GM23338 (cell line): Measurements from ENCODE around the gene TMEM178A. TPM values are rescaled to one million over a fixed set of nuclear protein-coding genes. Genes with fewer than 3 reads are reported as not detected.

ENCODE experiments used
- ATAC-seq: fragments of 200-7000 bp; cut with Tn5 transposase; 3 replicates; pipeline ENCODE4 v1.9.1; 2020
- DNase-seq: peaks from one replicate; pipeline ENCODE4 v3.0.0-alpha.2; 2015; ENCODE audit warnings: low spot score
- H2AFZ ChIP-seq: fragments of 200-600 bp; sonication (generic); 2 replicates; pipeline ENCODE4 v1.8.0; 2016; ENCODE audit warnings: antibody characterized with exemption, mild to moderate bottlenecking, moderate library complexity
- H3F3A ChIP-seq: fragments of 200-600 bp; sonication (generic); replicated peaks from 2 replicates; pipeline ENCODE4 v1.8.0; 2017; ENCODE audit warnings: antibody characterized with exemption, mixed run types, low read depth
- H3K27ac ChIP-seq: fragments of 200-600 bp; sonication (generic); 2 replicates; pipeline ENCODE4 v1.6.1; 2016; ENCODE audit warnings: low read depth
- H3K27me3 ChIP-seq: fragments of 200-600 bp; sonication (generic); 2 replicates; pipeline ENCODE4 v1.8.0; 2016; ENCODE audit warnings: mild to moderate bottlenecking, mixed run types, moderate library complexity; ENCODE audit not compliant: insufficient read depth
- H3K36me3 ChIP-seq: fragments of 200-600 bp; sonication (generic); 2 replicates; pipeline ENCODE4 v1.8.0; 2016; ENCODE audit warnings: mild to moderate bottlenecking; ENCODE audit not compliant: insufficient read depth
- H3K4me1 ChIP-seq: fragments of 200-600 bp; sonication (generic); 2 replicates; pipeline ENCODE4 v1.8.0; 2016; ENCODE audit warnings: mild to moderate bottlenecking, moderate library complexity; ENCODE audit not compliant: insufficient read depth
- H3K4me2 ChIP-seq: fragments of 200-600 bp; sonication (generic); 2 replicates; pipeline ENCODE4 v1.7.1; 2017; ENCODE audit warnings: mixed run types
- H3K4me3 ChIP-seq: fragments of 200-600 bp; sonication (generic); 2 replicates; pipeline ENCODE4 v1.6.1; 2016; ENCODE audit warnings: mixed run types
- H3K79me2 ChIP-seq: fragments of 200-600 bp; sonication (generic); replicated peaks from 2 replicates; pipeline ENCODE4 v1.8.0; 2017; ENCODE audit warnings: mild to moderate bottlenecking; ENCODE audit not compliant: insufficient read depth
- H3K9me2 ChIP-seq: fragments of 200-600 bp; sonication (generic); 2 replicates; pipeline ENCODE4 v1.8.0; 2017; ENCODE audit not compliant: insufficient read depth
- H4K20me1 ChIP-seq: fragments of 200-600 bp; sonication (generic); replicated peaks from 2 replicates; pipeline ENCODE4 v1.8.0; 2017; ENCODE audit warnings: mild to moderate bottlenecking; ENCODE audit not compliant: insufficient read depth
- H3K27ac Mint-ChIP-seq: 2 replicates; pipeline ENCODE4 v1.8.0; 2020; ENCODE audit warnings: inconsistent platforms, mild to moderate bottlenecking, moderate library complexity, mixed read lengths
- H3K27me3 Mint-ChIP-seq: 3 replicates; pipeline ENCODE4 v1.8.0; 2022; ENCODE audit warnings: low read depth, mild to moderate bottlenecking, moderate library complexity, mixed read lengths, inconsistent platforms; ENCODE audit not compliant: insufficient read depth, poor library complexity
- H3K36me3 Mint-ChIP-seq: 3 replicates; pipeline ENCODE4 v1.8.0; 2021; ENCODE audit warnings: low read depth, mild to moderate bottlenecking, inconsistent platforms, moderate library complexity, mixed read lengths
- H3K4me1 Mint-ChIP-seq: 3 replicates; pipeline ENCODE4 v1.8.0; 2020; ENCODE audit warnings: mild to moderate bottlenecking, inconsistent platforms, mixed read lengths
- H3K4me3 Mint-ChIP-seq: 3 replicates; pipeline ENCODE4 v1.8.0; 2021; ENCODE audit warnings: moderate library complexity, mild to moderate bottlenecking, inconsistent platforms, mixed read lengths
- H3K9me3 Mint-ChIP-seq: 3 replicates; pipeline ENCODE4 v1.8.0; 2020; ENCODE audit warnings: moderate library complexity, mild to moderate bottlenecking, inconsistent platforms, mixed read lengths
- CREB1 ChIP-seq: fragments of 250-450 bp; sonication (Bioruptor Pico); IDR thresholded peaks from 2 replicates; pipeline ENCODE4 v1.5.0; 2020; ENCODE audit warnings: low read depth, mild to moderate bottlenecking, moderate library complexity
- EZH2 ChIP-seq: fragments of 200-600 bp; sonication (generic); IDR thresholded peaks from one replicate; pipeline ENCODE4 v1.8.0; 2017; ENCODE audit warnings: antibody characterized with exemption, mild to moderate bottlenecking, low read depth; ENCODE audit not compliant: unreplicated experiment
- EZH2phosphoT487 ChIP-seq: fragments of 200-600 bp; sonication (generic); IDR thresholded peaks from one replicate; pipeline ENCODE4 v1.8.1; 2018; ENCODE audit warnings: antibody characterized with exemption; ENCODE audit not compliant: unreplicated experiment
- JUNB ChIP-seq: IDR thresholded peaks from one replicate; pipeline ENCODE4 v1.6.1; 2016; ENCODE audit warnings: antibody characterized with exemption; ENCODE audit not compliant: unreplicated experiment
- NANOG ChIP-seq: IDR thresholded peaks from 2 replicates; pipeline ENCODE4 v1.6.1; 2016; ENCODE audit warnings: antibody characterized with exemption, borderline replicate concordance
- POLR2AphosphoS5 ChIP-seq: IDR thresholded peaks from 2 replicates; pipeline ENCODE4 v1.6.1; 2016; ENCODE audit warnings: antibody characterized with exemption, low read depth
- STAT1 ChIP-seq: IDR thresholded peaks from one replicate; pipeline ENCODE4 v1.6.1; 2016; ENCODE audit warnings: antibody characterized with exemption; ENCODE audit not compliant: unreplicated experiment
- ZNF114 ChIP-seq: fragments of 250-450 bp; sonication (Bioruptor Pico); IDR thresholded peaks from 2 replicates; pipeline ENCODE4 v1.5.0; 2020; ENCODE audit warnings: mild to moderate bottlenecking, moderate library complexity
- ZNF331 ChIP-seq: fragments of 250-450 bp; sonication (Bioruptor Pico); IDR thresholded peaks from 2 replicates; pipeline ENCODE4 v1.5.0; 2020; ENCODE audit warnings: low read depth, mild to moderate bottlenecking, moderate library complexity
- ZNF462 ChIP-seq: fragments of 250-450 bp; sonication (Bioruptor Pico); IDR thresholded peaks from 2 replicates; pipeline ENCODE4 v1.5.0; 2020; ENCODE audit warnings: mild to moderate bottlenecking, moderate library complexity
- polyA plus RNA-seq: library from polyadenylated mRNA; unstranded; fragments of >200 nt; fragmentation: Nextera tagmentation; extraction: Ambion mirVana; gene quantifications from 2 replicates; pipeline ENCODE4 v1.2.1, GENCODE V29; 2016
- total RNA-seq: library from RNA; depleted of rRNA; stranded (reverse); fragments of >200 nt; shearing (Covaris generic); gene quantifications from 2 replicates; pipeline ENCODE4 v1.2.3, GENCODE V29; 2014
- TF ChIP-seq, protein P1 (sequence below), 2 experiments: fragments of 200-600 bp in 1 of 2; sonication (generic) in 1 of 2; conservative IDR thresholded peaks; 2 replicates each; pipeline versions ENCODE4 v1.5.1 to v1.6.1; 2016 to 2017; ENCODE audit warnings: antibody characterized with exemption in 2 of 2, low read depth in 2 of 2, mild to moderate bottlenecking in 2 of 2, moderate library complexity in 1 of 2

Gene TMEM178A
- total and polyA plus RNA-seq, 2 experiments from 2014 or later = 10.3 to 12.3 TPM

DNA sequence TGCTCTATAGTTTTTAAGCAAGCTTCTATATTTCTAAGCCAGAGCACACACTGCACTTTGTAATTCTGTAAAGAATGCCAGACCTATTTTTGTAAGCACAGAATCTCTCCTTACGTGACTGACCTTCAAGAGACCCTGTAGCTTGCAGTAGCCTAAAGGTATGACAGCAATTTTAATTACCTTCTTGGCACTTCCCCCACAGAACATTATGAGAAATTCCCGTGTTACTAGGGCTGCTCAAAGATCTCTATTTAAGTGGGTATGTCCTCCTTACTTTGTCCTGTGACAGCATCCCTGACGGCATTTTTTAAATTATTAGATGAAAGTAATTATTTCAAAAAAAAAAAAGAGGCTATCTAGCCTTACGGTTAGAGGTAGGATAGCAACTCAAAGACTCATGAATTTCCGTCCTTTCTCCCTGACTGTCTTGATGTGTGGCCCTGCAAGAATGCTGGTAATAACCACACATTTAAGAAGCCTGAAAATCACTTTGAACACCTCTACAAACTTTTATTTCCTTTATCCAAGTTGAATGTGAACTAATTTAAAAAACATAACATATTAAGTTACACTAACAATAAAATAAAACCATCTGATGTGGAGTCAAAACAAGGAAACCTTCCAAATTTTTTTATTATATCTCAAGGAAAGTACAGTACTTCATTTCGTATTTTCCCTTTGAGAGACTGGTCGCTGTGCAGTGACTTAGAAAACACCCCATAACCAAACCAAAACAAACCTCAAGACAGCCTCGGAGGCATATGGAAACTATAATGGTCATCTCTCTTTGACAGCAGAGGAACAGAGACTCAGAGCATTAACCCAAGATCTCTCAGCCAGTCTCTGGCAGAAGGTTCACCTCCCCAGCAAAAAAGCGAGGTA, 58.5 kb downstream of the TMEM178A start:
- no peaks in the 10 kb centered on the region for H4K20me1 ChIP-seq
- TF ChIP-seq, protein P1, sequence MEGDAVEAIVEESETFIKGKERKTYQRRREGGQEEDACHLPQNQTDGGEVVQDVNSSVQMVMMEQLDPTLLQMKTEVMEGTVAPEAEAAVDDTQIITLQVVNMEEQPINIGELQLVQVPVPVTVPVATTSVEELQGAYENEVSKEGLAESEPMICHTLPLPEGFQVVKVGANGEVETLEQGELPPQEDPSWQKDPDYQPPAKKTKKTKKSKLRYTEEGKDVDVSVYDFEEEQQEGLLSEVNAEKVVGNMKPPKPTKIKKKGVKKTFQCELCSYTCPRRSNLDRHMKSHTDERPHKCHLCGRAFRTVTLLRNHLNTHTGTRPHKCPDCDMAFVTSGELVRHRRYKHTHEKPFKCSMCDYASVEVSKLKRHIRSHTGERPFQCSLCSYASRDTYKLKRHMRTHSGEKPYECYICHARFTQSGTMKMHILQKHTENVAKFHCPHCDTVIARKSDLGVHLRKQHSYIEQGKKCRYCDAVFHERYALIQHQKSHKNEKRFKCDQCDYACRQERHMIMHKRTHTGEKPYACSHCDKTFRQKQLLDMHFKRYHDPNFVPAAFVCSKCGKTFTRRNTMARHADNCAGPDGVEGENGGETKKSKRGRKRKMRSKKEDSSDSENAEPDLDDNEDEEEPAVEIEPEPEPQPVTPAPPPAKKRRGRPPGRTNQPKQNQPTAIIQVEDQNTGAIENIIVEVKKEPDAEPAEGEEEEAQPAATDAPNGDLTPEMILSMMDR (conservative IDR thresholded peaks at IDR 0.05; ENCODE audit: low read depth in 2 of 2) = no peak
- H3K36me3 ChIP-seq = no peaks in the 10 kb centered on the region
- Mint-ChIP-seq H3K27me3 (peaks cover 2% of the 10 kb centered on the region), H3K27ac (no peak overlapping the region), H3K4me3 (no peak overlapping the region), H3K9me3 (no peaks in the 10 kb centered on the region), H3K36me3 (peaks cover 4% of the 10 kb centered on the region; the same call in 1 of the 3 replicates), H3K4me1 (peaks cover 24% of the 10 kb centered on the region)
- H3K9me2 ChIP-seq = no peaks in the 10 kb centered on the region
- no peaks in the 10 kb centered on the region for H3K27me3 ChIP-seq
- no peak overlapping the region for H2AFZ ChIP-seq
- DNase-seq (no peak), ATAC-seq (no peak)
- H3K79me2 ChIP-seq = no peaks in the 10 kb centered on the region
- H3K27ac ChIP-seq = no peak overlapping the region
- H3K4me1 ChIP-seq = peaks cover 27% of the 10 kb centered on the region
- H3K4me3 ChIP-seq = no peak overlapping the region
- H3F3A ChIP-seq = no peaks in the 10 kb centered on the region
- H3K4me2 ChIP-seq = no peak overlapping the region

DNA sequence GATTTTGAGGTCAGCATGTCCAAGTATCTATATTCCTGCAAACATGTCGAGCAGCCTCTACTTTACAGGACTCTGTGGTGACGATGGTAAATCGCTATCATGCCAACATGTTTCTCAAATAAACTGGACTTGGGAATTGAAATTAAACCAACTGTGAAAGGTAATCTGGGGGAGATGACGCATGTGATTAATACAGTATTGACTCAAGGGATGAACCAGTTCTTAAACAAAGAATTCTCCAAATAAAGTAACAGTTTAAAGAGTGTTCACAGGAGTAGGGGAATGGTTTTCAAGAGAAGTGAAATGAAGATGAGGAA, 59.1 kb downstream of the TMEM178A start:
- Histone ChIP-seq H3F3A (no peaks in the 10 kb centered on the region), H3K36me3 (no peaks in the 10 kb centered on the region), H3K9me2 (no peaks in the 10 kb centered on the region), H3K4me2 (no peak overlapping the region), H3K27ac (no peak overlapping the region), H3K27me3 (no peaks in the 10 kb centered on the region), H4K20me1 (no peaks in the 10 kb centered on the region), H3K4me1 (peaks cover 25% of the 10 kb centered on the region), H3K79me2 (no peaks in the 10 kb centered on the region), H2AFZ (no peak overlapping the region), H3K4me3 (no peak overlapping the region)
- H3K27ac Mint-ChIP-seq = no peak overlapping the region
- H3K9me3 Mint-ChIP-seq = no peaks in the 10 kb centered on the region
- DNase-seq (no peak), ATAC-seq (no peak)
- peaks cover 4% of the 10 kb centered on the region; the same call in 1 of the 3 replicates for H3K36me3 Mint-ChIP-seq
- peaks cover 24% of the 10 kb centered on the region for H3K4me1 Mint-ChIP-seq
- H3K4me3 Mint-ChIP-seq = no peak overlapping the region
- peaks cover 2% of the 10 kb centered on the region for H3K27me3 Mint-ChIP-seq
- TF ChIP-seq EZH2phosphoT487 (no peak), CREB1 (CRISPR knock-in tag) (no peak), ZNF331 (CRISPR knock-in tag) (no peak), POLR2AphosphoS5 (no peak), STAT1 (no peak), NANOG (no peak), ZNF114 (CRISPR knock-in tag) (no peak), EZH2 (no peak), ZNF462 (no peak), JUNB (no peak)
